GM18499 (cell line): ENCODE measurements around the gene MAPK10.
"Not testable (repeated sequence)": the region's sequence is repeated elsewhere in the genome, so short reads cannot be mapped to it uniquely, and the experiment has no call there.

ENCODE experiments used
- ATAC-seq: cut with Tn5 transposase; IDR thresholded peaks from one replicate; pipeline ENCODE4 v1.9.1; 2021; ENCODE audit warnings: moderate number of reproducible peaks; ENCODE audit not compliant: insufficient read depth, unreplicated experiment

Gene MAPK10

DNA sequence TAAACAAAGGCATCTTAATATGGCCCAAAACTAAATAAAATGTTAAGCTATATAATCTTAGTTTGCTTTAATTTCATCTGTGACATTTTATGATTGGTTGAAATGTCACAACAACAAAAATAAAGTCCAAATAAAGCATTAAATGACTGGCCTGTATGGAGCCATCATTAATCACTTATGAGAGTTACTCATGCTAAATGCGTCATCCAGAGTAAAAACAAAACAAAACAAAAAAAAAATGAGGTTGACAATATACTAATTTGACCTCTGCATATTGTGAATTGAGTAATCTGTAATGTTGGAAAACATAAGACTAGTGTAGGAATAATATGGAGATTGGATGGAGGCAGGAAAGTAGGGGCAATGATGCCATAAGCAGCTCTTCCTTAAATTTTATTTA is 139.7 kb downstream of the MAPK10 start:
- no peak for ATAC-seq

DNA sequence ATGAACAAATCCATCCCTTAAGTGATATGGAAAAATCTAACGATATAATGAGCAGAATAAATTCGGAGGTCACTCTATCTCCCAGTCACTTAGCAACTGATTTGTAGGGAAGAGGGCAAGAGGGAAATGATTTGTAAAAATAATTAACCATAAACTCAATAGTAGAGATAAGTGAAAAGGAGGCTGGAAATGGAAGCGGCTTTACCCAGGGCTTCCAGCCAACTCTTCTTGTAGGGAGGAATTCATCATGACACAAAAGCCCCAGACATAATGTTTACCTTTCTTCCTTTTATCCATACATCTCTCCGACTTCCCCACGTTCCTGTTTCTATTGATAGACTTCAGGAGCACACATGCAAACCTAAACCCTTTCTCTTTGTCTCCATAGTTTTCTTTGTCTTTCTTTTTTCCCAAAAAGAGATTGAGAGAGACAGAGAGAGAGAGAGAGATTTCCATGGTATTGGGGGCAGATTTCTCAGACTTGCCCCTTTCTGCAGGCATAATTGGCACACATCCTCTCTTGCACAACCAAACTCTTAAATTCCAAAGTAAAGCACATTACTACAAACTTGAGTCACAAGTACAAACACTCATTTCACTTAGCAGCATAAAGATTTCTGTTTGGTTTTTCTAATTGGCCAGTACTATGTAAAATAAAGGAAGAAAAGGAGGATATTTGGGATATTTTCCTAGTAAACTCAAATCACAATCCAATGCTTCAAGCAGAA is 140.9 kb downstream of the MAPK10 start:
- no peak for ATAC-seq

DNA sequence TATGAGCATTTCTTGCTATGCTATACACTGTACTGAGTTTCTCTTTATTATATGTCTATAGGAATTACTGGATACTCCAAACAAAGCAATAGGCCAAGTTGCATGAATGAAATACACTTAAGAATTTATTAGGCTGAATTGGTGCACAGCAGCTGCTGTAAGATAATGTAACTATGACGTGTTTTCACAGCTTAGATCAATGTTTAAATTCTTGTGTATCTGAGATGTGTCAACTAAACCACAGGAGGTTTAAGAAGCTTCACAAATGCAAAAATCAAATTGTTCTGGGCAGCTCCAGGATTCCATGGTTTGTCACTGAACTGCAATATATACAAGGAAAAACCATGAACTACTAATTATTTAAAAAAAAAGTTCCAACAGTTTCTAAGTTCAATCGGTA is 156.7 kb downstream of the MAPK10 start:
- ATAC-seq: no peak

DNA sequence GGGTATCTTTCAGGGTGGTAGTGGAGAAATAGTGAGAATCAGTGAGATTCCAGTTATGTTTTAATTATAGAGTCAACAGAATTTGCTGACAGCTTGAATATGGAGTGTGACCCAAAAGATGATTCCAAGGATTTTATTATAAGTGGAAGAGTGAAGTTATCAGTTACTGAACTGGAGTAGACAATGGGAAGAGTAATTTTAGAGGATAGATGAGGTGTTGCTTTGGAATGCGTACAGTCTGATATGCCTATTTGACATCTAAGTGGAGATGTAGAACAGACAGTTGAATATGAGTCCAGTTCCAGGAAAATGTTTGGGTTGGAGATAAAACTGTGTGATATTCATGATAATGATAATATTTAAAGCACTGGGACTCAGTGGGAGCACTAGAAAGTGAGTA is 174.2 kb downstream of the MAPK10 start:
- no peak for ATAC-seq

DNA sequence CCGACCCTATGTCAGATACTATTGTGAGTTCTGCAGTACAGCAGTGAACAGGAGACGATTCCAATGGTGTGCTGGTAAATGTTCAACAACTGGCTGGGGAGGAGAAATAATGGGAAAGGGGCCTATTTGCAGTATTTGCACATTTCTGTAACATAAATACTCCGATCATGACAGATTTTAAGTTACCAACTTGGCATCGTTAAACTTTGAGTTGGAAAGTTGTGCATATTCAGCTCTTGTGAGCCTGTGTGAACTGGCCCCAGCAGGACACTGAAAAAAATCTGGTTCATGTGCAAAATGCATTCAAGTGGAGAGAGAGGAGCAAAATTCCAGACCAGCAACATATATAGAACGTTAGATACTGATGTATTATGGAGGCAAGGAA is 175.0 kb downstream of the MAPK10 start:
- ATAC-seq: no peak

DNA sequence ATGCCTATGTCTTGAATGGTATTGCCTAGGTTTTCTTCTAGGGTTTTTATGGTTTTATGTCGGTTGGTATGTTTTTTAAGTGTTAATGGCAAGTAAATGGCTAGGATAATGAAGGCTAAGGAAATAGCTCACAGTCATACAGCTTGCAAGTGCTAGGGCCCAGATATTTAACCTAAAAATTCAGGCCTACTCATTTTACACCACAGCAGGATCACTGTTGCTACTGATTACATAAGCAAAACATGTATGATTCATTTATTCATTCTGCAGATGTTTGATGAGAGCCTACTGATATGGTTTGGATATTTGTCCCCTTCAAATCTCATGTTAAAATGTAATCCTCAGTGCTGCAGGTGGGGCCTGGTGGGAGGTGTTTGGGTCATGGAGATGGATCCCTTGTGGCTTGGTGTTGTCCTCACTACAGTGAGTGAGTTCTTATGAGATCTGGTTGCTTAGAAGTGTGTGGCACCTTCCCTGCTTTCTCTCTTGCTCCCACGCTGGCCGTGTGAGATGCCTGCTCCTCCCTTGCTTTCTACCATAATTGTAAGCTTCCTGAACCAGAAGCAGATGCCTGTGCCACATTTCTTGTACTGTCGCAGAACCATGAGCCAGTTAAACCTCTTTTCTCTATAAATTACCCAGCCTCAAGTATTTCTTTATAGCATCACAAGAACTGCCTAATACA is 175.5 kb downstream of the MAPK10 start:
- no peak for ATAC-seq

DNA sequence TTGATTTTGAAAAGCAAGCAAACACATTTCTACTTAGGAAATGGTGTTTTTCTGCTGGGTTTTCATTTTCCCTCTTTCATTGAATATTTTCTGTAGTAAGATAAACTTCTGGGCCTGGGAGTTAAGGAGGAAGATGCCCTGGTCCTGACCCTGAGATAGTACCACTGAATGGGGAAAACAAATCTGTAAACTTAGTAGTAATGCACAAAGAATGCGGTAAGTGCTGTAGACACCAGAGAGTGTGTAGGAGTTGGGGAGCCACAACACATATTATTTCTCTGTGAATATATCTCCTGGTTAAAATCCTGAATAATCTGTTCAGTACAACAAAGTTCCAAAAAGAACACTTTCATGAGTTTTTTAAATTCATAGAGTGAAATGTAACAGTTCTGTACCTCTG is 178.3 kb downstream of the MAPK10 start:
- ATAC-seq: no peak

DNA sequence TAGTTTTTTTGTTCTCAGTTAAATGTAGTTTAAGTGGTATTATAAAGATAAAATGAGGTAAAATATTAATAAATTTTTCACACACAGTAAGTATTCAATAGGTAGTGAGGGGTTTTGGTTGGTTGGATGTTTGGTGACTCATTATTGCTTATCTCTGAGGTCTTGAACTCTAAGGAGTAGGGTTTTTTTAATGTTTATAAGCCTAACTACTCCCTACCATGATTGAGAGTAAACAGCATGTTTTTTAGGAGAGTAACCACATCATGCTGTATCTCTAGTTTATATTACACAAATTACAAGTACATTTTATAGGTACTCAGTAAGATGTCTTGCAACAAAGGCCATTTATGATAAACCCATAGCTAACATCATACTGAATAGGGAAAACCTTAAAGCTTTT is 181.6 kb downstream of the MAPK10 start:
- no peak for ATAC-seq

DNA sequence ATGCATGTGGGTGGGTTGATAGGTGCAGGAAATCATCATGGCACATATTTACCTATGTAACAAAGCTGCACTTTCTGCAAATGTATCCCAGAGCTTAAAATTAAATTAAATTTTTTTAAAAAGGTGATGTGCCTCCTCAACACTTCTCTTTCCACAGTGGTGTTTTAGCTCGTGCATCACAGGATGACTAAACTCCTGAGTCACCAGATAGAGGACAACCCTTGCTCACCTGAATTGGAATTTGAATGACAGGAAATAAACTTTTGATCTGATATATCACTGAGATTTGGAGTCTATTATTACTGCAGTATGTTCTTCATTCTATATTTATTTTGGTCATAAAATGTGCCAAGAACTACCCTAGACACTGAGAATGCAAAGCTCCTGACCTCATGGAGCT is 185.3 kb downstream of the MAPK10 start:
- ATAC-seq: no peak

DNA sequence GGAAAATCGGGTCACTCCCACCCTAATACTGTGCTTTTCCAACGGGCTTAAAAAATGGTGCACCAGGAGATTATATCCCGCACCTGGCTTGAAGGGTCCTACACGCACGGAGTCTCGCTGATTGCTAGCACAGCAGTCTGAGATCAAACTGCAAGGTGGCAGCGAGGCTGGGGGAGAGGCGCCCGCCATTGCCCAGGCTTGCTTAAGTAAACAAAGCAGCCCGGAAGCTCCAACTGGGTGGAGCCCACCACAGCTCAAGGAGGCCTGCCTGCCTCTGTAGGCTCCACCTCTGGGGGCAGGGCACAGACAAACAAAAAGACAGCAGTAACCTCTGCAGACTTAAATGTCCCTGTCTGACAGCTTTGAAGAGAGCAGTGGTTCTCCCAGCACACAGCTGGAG is 191.5 kb downstream of the MAPK10 start:
- not testable (repeated sequence) for ATAC-seq

DNA sequence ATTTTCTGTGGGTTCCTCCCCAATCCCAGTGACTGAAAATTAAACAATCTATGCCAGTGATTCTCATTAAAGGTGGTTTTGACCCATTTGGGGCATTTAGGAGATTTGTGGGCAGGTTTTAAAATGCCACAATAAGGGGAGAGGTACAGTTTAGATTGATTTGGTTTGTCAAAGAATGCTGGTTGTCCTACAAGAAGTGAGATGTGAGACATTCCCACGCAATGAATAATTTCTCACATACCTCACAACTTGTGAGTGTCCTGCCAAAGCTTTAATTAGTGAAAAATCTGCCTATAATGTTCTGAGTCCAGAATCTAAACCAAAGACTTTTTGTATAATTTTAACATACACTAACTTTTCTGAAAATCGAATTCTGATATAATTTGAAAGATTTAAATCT is 199.4 kb downstream of the MAPK10 start:
- ATAC-seq: no peak

DNA sequence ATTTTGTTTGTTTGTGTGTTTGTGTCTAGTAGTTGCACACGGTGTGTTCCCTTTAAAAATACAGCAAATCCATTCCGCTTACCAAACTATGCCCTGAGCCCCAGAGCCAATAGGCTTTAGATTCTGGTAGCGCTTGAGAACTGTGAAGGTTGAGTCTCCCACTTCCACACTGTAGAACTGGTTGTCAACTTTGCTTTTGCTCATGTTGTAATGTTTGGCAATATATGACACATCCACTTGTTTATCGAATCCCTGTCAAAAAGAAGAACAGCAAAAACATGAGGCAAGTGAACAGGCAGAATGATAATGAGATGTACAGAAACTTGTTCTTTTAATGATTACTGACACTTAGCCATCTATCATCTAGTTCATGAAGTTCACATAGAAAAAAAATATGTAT is 200.6 kb downstream of the MAPK10 start:
- ATAC-seq: no peak

DNA sequence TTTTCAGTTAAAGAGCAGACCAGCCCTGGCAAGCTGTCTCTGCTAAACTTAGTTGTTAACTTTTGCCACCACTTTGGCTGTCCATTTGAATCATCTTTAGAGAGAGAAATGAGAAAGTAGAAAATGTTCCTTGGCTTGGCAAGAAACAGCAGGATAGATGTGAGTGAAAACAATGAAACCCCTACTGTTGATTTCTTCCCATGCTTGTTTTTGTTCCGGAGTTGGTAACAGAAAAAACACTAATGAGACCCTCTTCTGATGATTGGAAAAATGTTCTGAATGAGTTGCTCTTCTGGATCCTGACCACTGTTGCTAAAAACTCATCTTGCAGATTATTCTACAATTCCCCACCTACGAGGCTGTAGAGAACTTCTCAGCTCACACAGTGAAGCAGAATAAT is 203.3 kb downstream of the MAPK10 start:
- no peak for ATAC-seq

DNA sequence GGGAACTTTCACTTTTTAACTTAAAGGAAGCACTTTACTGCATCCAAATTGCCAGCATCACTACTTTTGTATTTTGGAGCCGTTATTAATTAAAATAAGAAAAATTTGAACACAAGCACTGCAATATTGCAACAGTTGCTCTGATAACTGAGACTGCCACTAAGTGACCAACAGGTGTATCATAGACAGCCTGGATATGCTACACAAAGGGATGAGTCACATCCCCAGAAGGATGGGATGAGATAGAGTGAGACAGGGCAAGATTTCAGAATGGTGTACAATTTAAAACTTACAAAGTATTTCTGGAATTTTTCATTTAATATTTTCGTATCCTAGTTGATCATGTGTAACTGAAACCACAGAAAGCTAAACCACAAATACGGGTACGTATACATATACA is 204.1 kb downstream of the MAPK10 start:
- ATAC-seq: no peak

DNA sequence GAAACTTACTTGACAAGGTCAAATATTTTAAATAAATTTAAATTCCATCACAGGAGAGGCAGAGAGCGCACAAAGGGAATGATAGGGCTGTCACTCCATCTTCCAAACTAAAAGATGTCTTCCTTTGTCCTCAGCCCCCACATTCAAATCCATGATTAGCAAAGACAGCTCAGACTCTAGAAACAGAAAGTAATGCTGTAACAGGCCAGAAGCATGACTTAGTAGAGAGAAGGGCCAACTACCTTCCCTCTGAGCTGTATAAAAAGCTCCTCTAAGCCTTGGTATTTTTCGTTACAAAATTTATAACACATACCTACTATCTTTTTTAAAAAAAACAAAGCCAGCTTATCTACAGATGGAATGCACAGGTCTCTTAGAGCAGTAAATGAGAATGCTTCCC is 207.4 kb downstream of the MAPK10 start:
- no peak for ATAC-seq

DNA sequence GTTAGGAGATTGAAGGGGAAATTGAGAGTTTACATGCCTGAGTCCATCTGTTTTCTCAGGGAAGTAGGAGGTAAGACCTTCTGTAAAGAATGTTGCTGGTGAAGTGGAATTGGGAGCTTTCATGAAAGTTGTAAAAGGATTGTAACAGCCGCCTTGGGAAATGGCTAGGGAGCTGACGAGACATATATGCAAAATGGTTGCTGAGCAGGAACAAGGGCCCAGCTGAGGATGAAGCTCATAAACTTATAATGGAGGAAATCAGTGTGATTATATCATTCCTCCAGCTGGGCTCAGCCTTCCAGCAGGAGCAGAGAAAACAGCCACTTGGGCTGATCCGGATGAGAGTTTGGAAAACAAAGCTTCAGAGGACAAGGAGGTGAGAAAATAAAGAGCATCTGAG is 208.7 kb downstream of the MAPK10 start:
- ATAC-seq: no peak

DNA sequence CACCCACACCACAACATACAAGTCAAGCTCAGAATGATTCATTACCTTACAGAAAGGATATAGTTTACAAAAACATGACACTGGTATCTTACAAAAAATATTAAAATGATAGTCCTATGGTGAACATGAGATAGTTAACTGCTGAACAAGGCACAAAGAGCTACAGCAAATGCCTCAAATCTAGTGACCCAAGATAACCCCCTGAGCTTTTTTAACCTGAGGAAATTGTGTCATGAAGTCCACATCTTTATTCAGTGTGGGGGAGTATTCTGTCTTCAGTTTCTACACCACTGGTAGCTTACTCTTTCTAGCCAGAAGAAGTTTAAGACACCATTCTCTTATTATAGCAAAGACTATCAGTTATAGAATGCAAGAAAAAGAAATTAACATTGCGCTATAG is 218.7 kb downstream of the MAPK10 start:
- no peak for ATAC-seq

DNA sequence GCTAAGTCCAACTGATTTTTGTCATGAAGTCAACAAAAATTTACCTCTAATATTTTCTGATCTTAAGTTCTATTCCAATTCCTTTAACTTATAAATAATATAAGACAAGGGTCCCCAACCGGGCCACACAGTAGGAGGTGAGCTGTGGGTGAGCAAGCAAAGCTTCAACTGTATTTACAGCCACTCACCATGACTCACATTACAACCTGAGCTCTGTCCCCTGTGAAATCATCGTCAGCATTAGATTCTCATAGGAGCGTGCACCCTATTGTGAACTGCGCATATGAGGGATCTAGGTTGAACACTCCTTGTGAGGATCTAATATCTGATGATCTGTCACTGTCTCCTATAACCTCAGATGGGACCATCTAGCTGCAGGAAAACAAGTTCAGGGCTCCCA is 227.4 kb downstream of the MAPK10 start:
- ATAC-seq: no peak

DNA sequence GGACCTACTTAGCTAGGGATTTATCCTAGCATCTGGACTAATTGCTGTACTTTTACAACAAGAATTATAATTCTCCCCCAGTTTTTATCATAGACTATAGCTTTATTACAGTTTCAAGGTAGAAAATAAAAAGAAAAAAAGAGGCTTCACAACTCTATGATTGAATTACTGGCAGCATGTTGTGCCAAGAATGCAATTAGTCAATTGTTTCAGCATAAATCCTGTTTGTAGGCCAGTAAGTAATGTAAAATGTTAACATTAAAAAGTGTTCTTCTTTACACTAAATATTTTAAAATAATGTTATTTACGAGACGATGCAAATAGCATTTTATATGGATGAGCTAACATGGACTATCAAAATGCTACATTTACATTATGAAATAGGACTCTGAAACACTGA is 228.4 kb downstream of the MAPK10 start:
- ATAC-seq: no peak

DNA sequence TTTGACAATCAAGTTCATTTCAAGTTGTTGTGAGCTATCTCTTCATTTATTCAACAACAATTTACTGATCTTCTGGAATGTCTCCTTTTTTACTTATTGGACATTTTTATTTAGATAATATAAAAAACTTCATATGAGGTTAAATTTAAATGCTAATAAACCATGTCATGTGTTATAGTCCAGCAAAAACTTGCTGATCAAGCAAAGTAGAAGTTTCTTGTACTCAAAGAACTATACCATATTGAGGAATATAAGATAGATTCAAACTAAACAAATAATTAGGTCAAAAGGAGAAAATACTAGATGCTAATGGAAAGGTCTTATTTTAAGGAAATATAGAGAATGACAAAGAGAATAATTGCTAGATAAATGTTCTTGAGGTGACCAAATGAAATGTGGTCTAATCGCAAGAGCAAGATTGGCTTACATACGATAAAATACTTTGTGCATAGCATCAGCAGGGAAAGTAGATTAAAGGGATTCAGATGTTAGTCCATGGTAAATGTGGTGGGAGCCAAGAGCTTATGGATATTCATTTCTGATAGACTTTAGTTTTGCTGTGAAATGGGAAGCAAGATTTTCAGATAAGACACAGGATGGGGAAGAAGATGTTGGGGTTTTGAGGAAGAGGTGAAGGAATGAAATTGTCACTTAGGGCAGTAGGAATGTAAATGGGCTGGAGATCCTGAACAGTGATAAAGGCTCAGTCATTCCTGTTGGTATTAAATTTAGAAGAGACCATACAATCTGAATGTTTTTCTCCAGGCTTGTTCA is 229.5 kb downstream of the MAPK10 start:
- no peak for ATAC-seq

DNA sequence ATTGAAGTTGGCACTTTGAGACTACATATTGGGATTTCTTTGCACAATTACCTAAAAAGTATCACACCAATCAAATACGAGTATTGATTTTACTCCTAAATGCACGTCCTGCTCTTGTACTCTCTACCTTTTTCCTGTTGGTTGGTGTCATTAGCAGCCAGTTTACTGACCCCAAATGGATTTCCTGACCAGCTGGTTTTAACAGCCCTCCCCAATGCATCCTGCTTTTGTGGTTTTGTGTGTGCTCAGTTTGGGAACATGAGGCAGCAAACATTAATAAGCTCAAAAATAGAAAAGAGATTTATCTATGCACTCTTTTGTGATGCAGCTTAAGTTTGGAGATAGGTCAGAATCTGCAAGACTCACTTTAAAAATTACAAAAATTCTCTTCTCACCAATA is 230.3 kb downstream of the MAPK10 start:
- no peak for ATAC-seq

DNA sequence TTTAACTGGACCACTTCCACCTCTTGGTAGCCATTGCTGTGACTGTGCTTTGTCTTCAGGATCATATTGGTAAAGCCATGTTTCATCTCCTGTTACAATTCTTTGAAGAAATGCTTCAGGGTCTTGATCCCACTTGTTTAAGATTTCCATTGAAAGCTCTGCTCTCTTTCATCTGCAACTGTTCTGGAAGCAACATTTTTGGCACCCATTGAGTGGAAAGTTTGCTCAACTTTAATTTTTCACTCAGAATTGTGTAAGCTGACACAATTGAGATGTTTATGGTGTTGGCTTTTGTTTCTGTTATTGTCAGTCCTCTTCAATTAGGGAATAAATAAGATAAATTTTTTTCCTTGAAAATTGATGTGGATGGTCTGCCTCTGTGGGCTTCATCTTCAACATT is 237.4 kb downstream of the MAPK10 start:
- no peak for ATAC-seq
